HG03196 (cell line): ENCODE data around the gene GMEB1.
"Not testable (repeated sequence)": the region's sequence is repeated elsewhere in the genome, so short reads cannot be mapped to it uniquely, and the experiment has no call there.

Experiments used
- ATAC-seq: cut with Tn5 transposase; IDR thresholded peaks from one replicate; pipeline ENCODE4 v1.9.1; 2021; ENCODE audit not compliant: unreplicated experiment

The GMEB1 gene

GRCh38 chr1:28744184-28744583 is 75.6 kb downstream of the GMEB1 start:
- no peak for ATAC-seq

- no peak for ATAC-seq
Observed at GRCh38 chr1:28745653-28746173, 77.1 kb downstream of the GMEB1 start.

- ATAC-seq: no peak
Observed at GRCh38 chr1:28750330-28750729, 81.7 kb downstream of the GMEB1 start.

GRCh38 chr1:28750771-28751294 is 82.2 kb downstream of the GMEB1 start:
- not testable (repeated sequence) for ATAC-seq

- ATAC-seq: no peak
Observed at GRCh38 chr1:28751315-28752060, 82.9 kb downstream of the GMEB1 start.

- no peak for ATAC-seq
Observed at GRCh38 chr1:28755701-28756100, 87.1 kb downstream of the GMEB1 start.

- no peak for ATAC-seq
Observed at GRCh38 chr1:28756846-28757245, 88.3 kb downstream of the GMEB1 start.

GRCh38 chr1:28758420-28758819 is 89.8 kb downstream of the GMEB1 start:
- ATAC-seq: no peak

GRCh38 chr1:28759257-28759656 is 90.7 kb downstream of the GMEB1 start:
- no peak for ATAC-seq

- ATAC-seq: no peak
Observed at GRCh38 chr1:28761189-28761588, 92.6 kb downstream of the GMEB1 start.

- no peak for ATAC-seq
Observed at GRCh38 chr1:28766532-28767183, 98.1 kb downstream of the GMEB1 start.
